ENCODE results near the gene PLCG1.

The PLCG1 gene

DNA sequence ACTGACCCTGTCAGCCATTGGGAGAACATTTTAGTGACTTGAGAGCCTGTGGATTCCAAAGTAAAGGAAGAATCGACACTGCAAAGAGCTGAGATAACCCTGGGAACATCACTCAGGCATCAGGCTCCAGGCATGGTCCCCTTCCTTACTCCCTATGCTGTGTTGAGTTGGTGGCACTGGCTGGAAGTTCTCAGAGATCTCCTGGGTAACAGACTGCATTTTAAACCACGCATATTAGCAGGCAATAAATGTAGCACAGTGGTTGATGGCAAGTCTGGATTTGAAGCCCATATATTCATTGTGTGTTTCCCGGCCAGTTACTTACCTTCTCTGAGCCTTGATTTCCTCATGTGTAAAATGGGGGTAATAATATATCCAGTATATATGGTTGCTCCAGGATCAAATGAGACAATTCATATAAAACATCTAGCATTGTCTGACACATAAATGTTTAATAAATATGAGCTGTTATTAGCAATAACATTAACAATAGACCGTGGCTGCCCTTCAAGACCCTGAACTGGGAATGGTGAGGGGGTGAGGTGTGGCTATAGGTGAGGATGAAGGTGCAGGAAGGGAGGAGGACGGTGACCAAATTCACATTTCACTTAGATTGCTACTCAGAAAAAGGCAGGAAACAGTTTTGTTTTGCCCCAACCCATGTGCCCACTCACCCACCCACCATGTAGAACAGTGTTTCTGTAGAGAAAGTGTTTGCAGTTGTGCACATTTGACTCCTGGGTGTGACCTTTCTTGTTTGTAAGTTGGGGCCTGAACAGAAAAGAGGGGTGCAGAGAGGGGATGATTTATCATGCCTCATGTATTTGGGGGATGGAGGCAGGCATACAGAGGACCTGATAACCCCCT is 2.1 kb downstream of the PLCG1 start:
- Mint-ChIP-seq H3K9me3 (no peaks in the 10 kb centered on the region), H3K4me3 (peak overlapping the region; percentile 94), H3K27me3 (ENCODE audit: low read depth, poor library complexity) (peaks cover 3% of the 10 kb centered on the region), H3K27ac (peak overlapping the region; percentile 89), H3K4me1 (peaks cover 67% of the 10 kb centered on the region), H3K36me3 (ENCODE audit: low read depth) (peaks cover 31% of the 10 kb centered on the region)
- no peak for DNase-seq
- no peak for TF ChIP-seq CTCF (IDR thresholded peaks at IDR 0.05)

GRCh38 chr20:41140226-41141133 is 3.1 kb downstream of the PLCG1 start:
- Mint-ChIP-seq H3K9me3 (no peaks in the 10 kb centered on the region), H3K4me1 (peaks cover 71% of the 10 kb centered on the region), H3K4me3 (peak overlapping the region; percentile 94), H3K27me3 (ENCODE audit: low read depth, poor library complexity) (peaks cover 3% of the 10 kb centered on the region), H3K27ac (peak overlapping the region; percentile 45), H3K36me3 (ENCODE audit: low read depth) (peaks cover 41% of the 10 kb centered on the region)
- TF ChIP-seq CTCF (IDR thresholded peaks at IDR 0.05) = no peak
- no peak for DNase-seq

- peak overlapping the region; percentile 94 for H3K4me3 Mint-ChIP-seq
- peaks cover 3% of the 10 kb centered on the region for H3K27me3 Mint-ChIP-seq (ENCODE audit: low read depth, poor library complexity)
- no peak for DNase-seq
- H3K36me3 Mint-ChIP-seq (ENCODE audit: low read depth) = peaks cover 45% of the 10 kb centered on the region
- TF ChIP-seq CTCF (IDR thresholded peaks at IDR 0.05) = no peak
- peaks cover 67% of the 10 kb centered on the region for H3K4me1 Mint-ChIP-seq
- H3K9me3 Mint-ChIP-seq = no peaks in the 10 kb centered on the region
- peak overlapping the region; percentile 45 for H3K27ac Mint-ChIP-seq
Measured at GRCh38 chr20:41141153-41141815, 3.9 kb downstream of the PLCG1 start.

- peaks cover 3% of the 10 kb centered on the region for H3K27me3 Mint-ChIP-seq (ENCODE audit: low read depth, poor library complexity)
- peaks cover 73% of the 10 kb centered on the region for H3K4me1 Mint-ChIP-seq
- no peak for DNase-seq
- peak overlapping the region; percentile 6 for H3K27ac Mint-ChIP-seq
- no peak for TF ChIP-seq CTCF (IDR thresholded peaks at IDR 0.05)
- H3K36me3 Mint-ChIP-seq (ENCODE audit: low read depth) = peaks cover 55% of the 10 kb centered on the region
- H3K4me3 Mint-ChIP-seq = no peak overlapping the region
- H3K9me3 Mint-ChIP-seq = no peaks in the 10 kb centered on the region
Measured at GRCh38 chr20:41142245-41142644, 4.9 kb downstream of the PLCG1 start.

DNA sequence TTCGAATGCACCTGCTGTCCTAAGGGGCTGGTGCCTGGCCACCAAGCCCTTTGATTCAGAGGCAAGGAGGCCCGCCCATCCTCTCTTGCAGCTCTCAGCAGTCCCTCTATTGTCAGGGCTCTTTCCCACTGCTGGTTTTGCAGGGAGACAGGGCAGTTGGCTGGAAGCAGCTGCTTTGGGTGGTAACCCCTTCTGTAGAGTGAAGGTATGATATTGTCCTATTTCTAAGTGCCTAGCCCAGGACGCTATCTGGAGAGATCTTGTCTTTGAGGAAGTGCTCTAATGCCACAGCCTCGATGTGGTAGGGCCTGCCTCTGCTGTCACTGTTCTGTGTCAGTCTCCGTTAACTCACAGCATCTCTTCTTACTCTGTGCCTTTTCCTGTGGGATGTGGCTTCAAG is 5.6 kb downstream of the PLCG1 start:
- Mint-ChIP-seq H3K36me3 (ENCODE audit: low read depth) (peaks cover 56% of the 10 kb centered on the region), H3K27ac (no peak overlapping the region), H3K4me3 (no peak overlapping the region), H3K9me3 (no peaks in the 10 kb centered on the region), H3K4me1 (peaks cover 78% of the 10 kb centered on the region), H3K27me3 (ENCODE audit: low read depth, poor library complexity) (peaks cover 3% of the 10 kb centered on the region)
- DNase-seq = no peak
- no peak for TF ChIP-seq CTCF (IDR thresholded peaks at IDR 0.05)

Data from nephron progenitor cell (in vitro differentiated cells).